Liver (tissue), 9 donors: Measurements from ENCODE around the gene HEPACAM. TPM values are rescaled to one million over a fixed set of nuclear protein-coding genes. Genes with fewer than 3 reads are reported as not detected.
A peak's percentile ranks its signal among the peaks of the same experiment; 100 is the strongest.

ENCODE experiments used
- DNase-seq: peaks from one replicate; pipeline ENCODE4 v3.0.0-alpha.2; 2017; ENCODE audit warnings: low spot score
- H3K27ac ChIP-seq, 2 donors: one replicate each; pipeline ENCODE4 v1.7.0; 2013; ENCODE audit warnings: inconsistent platforms in 2 of 2, low read length in 2 of 2, control low read depth in 1 of 2, low read depth in 1 of 2, mild to moderate bottlenecking in 1 of 2
- H3K27me3 ChIP-seq, 4 donors: one replicate each; pipeline versions ENCODE4 v1.6.1 to v1.7.0; 2013; ENCODE audit warnings: low read length in 3 of 4, inconsistent platforms in 1 of 4, mild to moderate bottlenecking in 1 of 4, moderate library complexity in 1 of 4; ENCODE audit not compliant: control insufficient read depth in 4 of 4, insufficient read depth in 4 of 4
- H3K36me3 ChIP-seq, 4 donors: one replicate each; pipeline versions ENCODE4 v1.6.1 to v1.7.0; 2013; ENCODE audit warnings: low read length in 3 of 4, mild to moderate bottlenecking in 3 of 4, low read depth in 1 of 4, moderate library complexity in 1 of 4; ENCODE audit not compliant: control insufficient read depth in 4 of 4, insufficient read depth in 3 of 4
- H3K4me1 ChIP-seq, 4 donors: one replicate each; pipeline versions ENCODE4 v1.6.1 to v1.7.0; 2013; ENCODE audit warnings: low read length in 3 of 4, mild to moderate bottlenecking in 3 of 4, moderate library complexity in 1 of 4; ENCODE audit not compliant: control insufficient read depth in 4 of 4, insufficient read depth in 4 of 4
- H3K4me3 ChIP-seq, 3 donors: one replicate each; pipeline versions ENCODE4 v1.6.1 to v1.7.0; 2013; ENCODE audit warnings: low read length in 3 of 3, control low read depth in 1 of 3, low read depth in 1 of 3, mild to moderate bottlenecking in 1 of 3
- H3K9ac ChIP-seq, 2 donors: one replicate each; pipeline ENCODE4 v1.7.0; 2013; ENCODE audit warnings: low read length in 2 of 2, mild to moderate bottlenecking in 2 of 2, moderate library complexity in 2 of 2, control low read depth in 1 of 2, low read depth in 1 of 2
- H3K9me3 ChIP-seq, 4 donors: one replicate each; pipeline versions ENCODE4 v1.6.1 to v1.7.0; 2013; ENCODE audit warnings: low read length in 3 of 4; ENCODE audit not compliant: control insufficient read depth in 4 of 4
- ATF3 ChIP-seq: IDR thresholded peaks from 2 replicates; pipeline ENCODE4 v1.6.1; 2016; ENCODE audit warnings: antibody characterized with exemption
- EGR1 ChIP-seq, 2 donors: IDR thresholded peaks; 2 replicates each; pipeline ENCODE4 v1.6.1; 2016 to 2018; ENCODE audit warnings: antibody characterized with exemption in 2 of 2, low read depth in 2 of 2
- FOXA1 ChIP-seq: IDR thresholded peaks from 2 replicates; pipeline ENCODE4 v1.6.1; 2016; ENCODE audit warnings: antibody characterized with exemption
- FOXA2 ChIP-seq: IDR thresholded peaks from 2 replicates; pipeline ENCODE4 v1.6.1; 2016; ENCODE audit warnings: antibody characterized with exemption
- GABPA ChIP-seq, 2 donors: IDR thresholded peaks in 1 of 2; conservative IDR thresholded peaks in 1 of 2; 2 replicates each; pipeline ENCODE4 v1.6.1; 2016; ENCODE audit warnings: antibody characterized with exemption in 2 of 2, mild to moderate bottlenecking in 1 of 2, moderate library complexity in 1 of 2
- HNF4A ChIP-seq, 2 donors: conservative IDR thresholded peaks; 2 replicates each; pipeline ENCODE4 v1.6.1; 2016; ENCODE audit warnings: antibody characterized with exemption in 2 of 2, mild to moderate bottlenecking in 2 of 2
- HNF4G ChIP-seq: IDR thresholded peaks from 2 replicates; pipeline ENCODE4 v1.6.1; 2016; ENCODE audit warnings: antibody characterized with exemption
- JUND ChIP-seq, 2 donors: IDR thresholded peaks; 2 replicates each; pipeline ENCODE4 v1.6.1; 2016; ENCODE audit warnings: antibody characterized with exemption in 2 of 2
- MAX ChIP-seq: IDR thresholded peaks from 2 replicates; pipeline ENCODE4 v1.6.1; 2016; ENCODE audit warnings: antibody characterized with exemption
- NR2F2 ChIP-seq: IDR thresholded peaks from 2 replicates; pipeline ENCODE4 v1.6.1; 2016; ENCODE audit warnings: antibody characterized with exemption
- RAD21 ChIP-seq, 2 donors: IDR thresholded peaks; 2 replicates each; pipeline ENCODE4 v1.6.1; 2016; ENCODE audit warnings: antibody characterized with exemption in 2 of 2, mild to moderate bottlenecking in 2 of 2
- REST ChIP-seq: IDR thresholded peaks from 2 replicates; pipeline ENCODE4 v1.6.1; 2016; ENCODE audit warnings: antibody characterized with exemption, mild to moderate bottlenecking
- RXRA ChIP-seq, 2 donors: IDR thresholded peaks; 2 replicates each; pipeline ENCODE4 v1.6.1; 2017 to 2018; ENCODE audit warnings: antibody characterized with exemption in 2 of 2, mild to moderate bottlenecking in 1 of 2
- SP1 ChIP-seq: IDR thresholded peaks from 2 replicates; pipeline ENCODE4 v1.6.1; 2018; ENCODE audit warnings: antibody characterized with exemption, mild to moderate bottlenecking
- TAF1 ChIP-seq: conservative IDR thresholded peaks from 2 replicates; pipeline ENCODE4 v1.6.1; 2016; ENCODE audit warnings: antibody characterized with exemption, mild to moderate bottlenecking
- YY1 ChIP-seq: IDR thresholded peaks from 2 replicates; pipeline ENCODE4 v1.6.1; 2016; ENCODE audit warnings: antibody characterized with exemption, mild to moderate bottlenecking
- ZBTB33 ChIP-seq: IDR thresholded peaks from 2 replicates; pipeline ENCODE4 v1.6.1; 2016; ENCODE audit warnings: antibody characterized with exemption
- WGBS: extraction: QIAGEN DNeasy Blood & Tissue Kit; methylation state at CpG from one replicate; pipeline ENCODE4 v1.1.7; 2013; 5-methylcytosine and 5-hydroxymethylcytosine counted together
- polyA plus RNA-seq, 2 donors: library from polyadenylated mRNA; stranded (reverse) in 1 of 2; unstranded in 1 of 2; fragments of 200-250 nt in 1 of 2; fragments of >200 nt in 1 of 2; fragmentation: Nextera tagmentation in 1 of 2; extraction: Ambion mirVana in 1 of 2; gene quantifications; one replicate each; pipeline versions ENCODE4 v1.2.1 to v1.2.3, GENCODE V29; 2013 to 2015
- total RNA-seq, 2 donors: library from RNA; depleted of rRNA; stranded (reverse); fragments of >200 nt; gene quantifications; one replicate each; pipeline ENCODE4 v1.2.3, GENCODE V29; 2014
- donor health status: healthy.
- donor health status: healthy.
- donor health status: healthy.
- donor health status: healthy.
- donor health status: healthy.

HEPACAM gene
- total and polyA plus RNA-seq, 4 donors: 0.79 to 7.1 (median 3.3) TPM; not detected in 1

DNA sequence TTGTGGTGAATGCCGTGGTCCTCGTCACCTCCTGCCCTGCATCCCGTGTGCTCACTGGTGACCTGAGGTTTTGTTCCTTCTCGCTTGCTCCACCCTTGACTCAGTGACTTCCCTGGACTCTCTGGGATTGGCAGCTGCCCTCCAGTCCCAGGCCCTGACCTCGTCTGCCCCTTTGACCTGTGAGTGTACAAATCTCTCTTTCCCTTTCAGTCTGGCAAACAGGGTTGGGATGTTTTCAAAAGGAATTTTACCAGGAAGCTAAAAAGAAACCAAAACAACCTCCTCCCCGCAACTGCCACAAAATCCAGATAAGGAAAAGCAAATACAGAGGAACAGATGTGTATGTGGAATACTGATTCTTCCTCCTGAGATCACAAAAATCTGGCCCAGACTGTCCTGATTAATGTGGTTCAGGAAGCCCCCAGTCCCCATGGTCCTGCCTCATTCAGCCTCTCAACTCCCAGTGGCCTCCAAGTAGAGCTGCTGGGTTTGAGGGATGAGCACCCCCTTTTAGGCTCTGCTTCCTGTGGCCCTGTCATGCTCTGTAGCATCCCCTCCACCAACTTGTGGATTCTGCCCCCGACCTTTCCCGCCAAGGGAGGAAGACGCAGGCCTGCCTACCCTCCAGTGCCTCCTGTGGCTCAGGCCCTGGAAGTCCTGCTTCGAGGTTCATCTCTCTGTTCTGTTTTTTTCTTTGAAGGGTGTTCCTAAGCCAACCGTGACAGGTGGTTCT, 53.3 kb downstream of the HEPACAM start (continued):
- peak; percentile 36 for TF ChIP-seq REST
- no peak for TF ChIP-seq FOXA1
- peak; percentile 24 for TF ChIP-seq ATF3

DNA sequence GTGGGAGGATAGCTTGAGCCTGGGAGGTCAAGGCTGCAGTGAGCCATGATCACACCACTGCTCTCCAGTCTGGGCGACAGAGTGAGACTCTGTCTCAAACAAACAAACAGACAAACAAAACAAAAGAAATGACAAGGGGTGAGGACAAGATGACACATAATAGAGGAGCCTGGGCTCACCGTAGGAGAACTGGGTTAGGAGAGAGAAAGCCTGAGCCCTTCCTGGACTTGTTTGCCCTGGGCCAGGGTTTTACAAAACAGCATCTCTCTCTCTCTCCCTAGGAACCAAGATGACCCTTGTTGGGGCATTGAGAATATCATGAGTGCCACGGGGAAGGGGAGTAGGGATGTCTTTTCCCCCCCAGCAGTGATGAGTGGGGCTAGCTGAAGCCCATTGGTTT, 54.9 kb downstream of the HEPACAM start:
- Histone ChIP-seq H3K9ac (no peak overlapping the region), H3K4me3 (no peak overlapping the region), H3K27ac (no peak overlapping the region), H3K36me3 (no peaks in the 10 kb centered on the region), H3K4me1 (peaks cover 0 to 24% (median 15%) of the 10 kb centered on the region in 4 donors), H3K27me3 (no peaks in the 10 kb centered on the region), H3K9me3 (no peaks in the 10 kb centered on the region)
- no peak for DNase-seq
- WGBS: 91% methylated on average over 3 of the region's 3 CpGs
- no peak for TF ChIP-seq HNF4G
- TF ChIP-seq GABPA (IDR thresholded peaks at IDR 0.05 in 1 of 2, conservative IDR thresholded peaks at IDR 0.05 in 1 of 2): no peak
- no peak for TF ChIP-seq RXRA (IDR thresholded peaks at IDR 0.05)
- TF ChIP-seq ATF3: no peak
- no peak for TF ChIP-seq MAX

DNA sequence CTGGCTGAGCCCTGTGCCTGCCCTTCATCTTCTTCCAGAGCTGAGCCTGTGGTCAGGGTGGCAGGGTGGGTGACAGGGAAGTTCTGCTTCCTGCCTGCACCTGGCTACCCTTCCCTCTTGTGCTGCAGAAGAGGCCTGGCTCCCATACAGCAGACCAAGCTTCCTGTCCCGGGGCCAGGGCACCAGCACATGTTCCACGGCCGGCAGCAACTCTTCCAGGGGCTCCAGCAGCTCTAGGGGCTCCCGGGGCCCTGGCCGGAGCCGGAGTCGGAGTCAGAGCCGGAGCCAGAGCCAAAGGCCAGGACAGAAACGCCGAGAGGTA, 55.6 kb downstream of the HEPACAM start:
- Histone ChIP-seq H3K27ac (no peak overlapping the region), H3K27me3 (no peaks in the 10 kb centered on the region)
- WGBS: 74% methylated on average over 10 of the region's 10 CpGs
- TF ChIP-seq YY1: no peak
- TF ChIP-seq GABPA (IDR thresholded peaks at IDR 0.05 in 1 of 2, conservative IDR thresholded peaks at IDR 0.05 in 1 of 2): no peak
- no peak for TF ChIP-seq FOXA2
- TF ChIP-seq FOXA1: no peak
- no peak for TF ChIP-seq RXRA (IDR thresholded peaks at IDR 0.05)
- no peak for TF ChIP-seq RAD21 (IDR thresholded peaks at IDR 0.05)
- no peak for TF ChIP-seq TAF1
- TF ChIP-seq HNF4G: no peak
- TF ChIP-seq ZBTB33: no peak
- no peak for TF ChIP-seq SP1
- no peak for TF ChIP-seq EGR1 (IDR thresholded peaks at IDR 0.05; ENCODE audit: low read depth in 2 of 2)
- TF ChIP-seq ATF3: no peak
- no peak for TF ChIP-seq REST
- no peak for TF ChIP-seq MAX
- TF ChIP-seq HNF4A (conservative IDR thresholded peaks at IDR 0.05): no peak
- TF ChIP-seq JUND (IDR thresholded peaks at IDR 0.05): no peak
- TF ChIP-seq NR2F2: no peak

More for the DNA sequence above, 55.6 kb downstream of the HEPACAM start:
- no peak for DNase-seq
- H3K36me3 ChIP-seq: no peaks in the 10 kb centered on the region
- H3K9ac ChIP-seq: no peak overlapping the region
- H3K4me1 ChIP-seq: peaks cover 0 to 30% (median 18%) of the 10 kb centered on the region in 4 donors
- H3K9me3 ChIP-seq: no peaks in the 10 kb centered on the region
- H3K4me3 ChIP-seq: no peak overlapping the region
